H1 (cell line): Measurements from ENCODE around the gene PJA1.
A peak's percentile ranks its signal among the peaks of the same experiment; 100 is the strongest.

ENCODE experiments used
- ATF2 ChIP-seq: IDR thresholded peaks from 2 replicates; pipeline ENCODE4 v1.6.1; 2012; ENCODE audit warnings: low read length, inconsistent platforms
- BCL11A ChIP-seq, 2 experiments: IDR thresholded peaks; one replicate each; pipeline ENCODE4 v1.6.1; 2011; ENCODE audit warnings: low read depth in 2 of 2, low read length in 2 of 2, mild to moderate bottlenecking in 2 of 2
- CTCF ChIP-seq, 3 experiments: IDR thresholded peaks; 1 replicate in 2 of 3; 2 replicates in 1 of 3; pipeline versions ENCODE4 v1.5.1 to v1.6.1; 2011; ENCODE audit warnings: low read length in 3 of 3, mild to moderate bottlenecking in 3 of 3, inconsistent platforms in 2 of 3, low read depth in 1 of 3, moderate library complexity in 1 of 3; ENCODE audit not compliant: insufficient read depth in 1 of 3; ENCODE audit errors: control extremely low read depth in 1 of 3
- EGR1 ChIP-seq: IDR thresholded peaks from 2 replicates; pipeline ENCODE4 v1.6.1; 2011; ENCODE audit warnings: low read depth, low read length, borderline replicate concordance
- EZH2 ChIP-seq: fragments of 200-600 bp; sonication (generic); IDR thresholded peaks from 2 replicates; pipeline ENCODE4 v1.7.1; 2012; ENCODE audit warnings: low read depth, mild to moderate bottlenecking, moderate library complexity, low read length, inconsistent platforms; ENCODE audit not compliant: severe bottlenecking
- MAX ChIP-seq: IDR thresholded peaks from 2 replicates; pipeline ENCODE4 v1.6.1; 2012; ENCODE audit warnings: inconsistent platforms
- POLR2A ChIP-seq, 2 experiments: IDR thresholded peaks; 1 replicate in 1 of 2; 2 replicates in 1 of 2; pipeline ENCODE4 v1.6.1; 2011; ENCODE audit warnings: low read depth in 2 of 2, low read length in 2 of 2, mild to moderate bottlenecking in 2 of 2; ENCODE audit errors: control extremely low read depth in 1 of 2
- SAP30 ChIP-seq: fragments of 300-600 bp; sonication (generic); IDR thresholded peaks from 2 replicates; pipeline ENCODE4 v1.7.1; 2012; ENCODE audit warnings: low read length, moderate library complexity, mild to moderate bottlenecking, inconsistent platforms; ENCODE audit not compliant: insufficient read depth, insufficient replicate concordance
- TAF1 ChIP-seq: IDR thresholded peaks from 2 replicates; pipeline ENCODE4 v1.6.1; 2011; ENCODE audit warnings: mild to moderate bottlenecking, low read depth, low read length
- TBP ChIP-seq: IDR thresholded peaks from 2 replicates; pipeline ENCODE4 v1.6.1; 2011; ENCODE audit warnings: low read depth, low read length, improper control_type of control experiment

DNA sequence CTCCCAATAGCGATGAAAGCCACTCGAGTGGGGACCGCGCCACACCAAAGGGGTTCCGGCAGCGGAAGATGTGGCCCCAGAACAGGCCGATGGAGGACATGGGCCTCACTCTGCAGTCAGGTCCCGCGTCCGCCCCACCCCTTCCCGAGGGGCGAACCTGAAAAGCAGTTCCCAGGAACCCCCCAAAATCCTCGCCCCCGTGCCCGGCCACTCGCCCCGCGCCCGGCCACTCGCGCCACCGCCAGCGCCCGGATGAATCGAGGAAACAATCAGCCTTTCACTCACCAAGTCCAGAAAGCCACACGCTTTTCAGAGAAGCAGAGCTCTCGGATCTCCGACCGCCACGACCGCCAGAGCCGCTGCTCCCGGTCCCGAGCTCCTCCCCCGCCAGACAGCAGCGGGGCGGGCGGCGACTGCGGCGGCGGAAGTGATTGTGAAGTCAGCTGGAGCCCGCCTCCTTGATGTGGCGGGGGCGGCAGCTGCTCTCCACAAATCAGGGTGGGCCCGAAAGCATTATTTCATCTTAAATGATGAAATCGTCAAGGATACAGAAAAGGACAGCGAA lies at the start of gene PJA1:
- TF ChIP-seq CTCF (IDR thresholded peaks at IDR 0.05; ENCODE audit: control extremely low read depth in 1 of 3, insufficient read depth in 1 of 3, low read depth in 1 of 3, low read length in 3 of 3) (no peak), POLR2A (IDR thresholded peaks at IDR 0.05; ENCODE audit: control extremely low read depth in 1 of 2, low read depth in 2 of 2, low read length in 2 of 2) (no peak), MAX (no peak), SAP30 (no peak), EGR1 (peak; percentile 54; the same call in 1 of the 2 replicates), EZH2 (no peak), ATF2 (no peak), BCL11A (IDR thresholded peaks at IDR 0.05; ENCODE audit: low read depth in 2 of 2, low read length in 2 of 2) (no peak), TBP (no peak), TAF1 (0 out of 2 replicates have a peak, but pooled peaks have one; percentile 37)
